GM12873 (cell line): Measurements from ENCODE around the gene RPAP2.

Experiments used
- CTCF ChIP-seq: IDR thresholded peaks from 2 replicates; pipeline ENCODE4 v1.5.1; 2012; ENCODE audit warnings: low read depth, mild to moderate bottlenecking, moderate library complexity, low read length, control low read depth; ENCODE audit not compliant: insufficient read depth; ENCODE audit errors: missing control alignments

The RPAP2 gene

GRCh38 chr1:92298573-92299476 lies at the start of gene RPAP2, which contains the start of gene GLMN:
TSS of gene RPAP2 (plus strand) at chr1:92299059. CDS start at chr1:92299074, 15 bp downstream.
TSS of gene GLMN (minus strand) at chr1:92298987. CDS start at chr1:92297999, 988 bp downstream.
- TF ChIP-seq CTCF = peak; percentile 28

GRCh38 chr1:92259350-92259749 lies 39.5 kb upstream of the RPAP2 start:
- TF ChIP-seq CTCF = no peak

- TF ChIP-seq CTCF = no peak
Measured at GRCh38 chr1:92262516-92262915, 36.3 kb upstream of the RPAP2 start.

- no peak for TF ChIP-seq CTCF
Measured at GRCh38 chr1:92273039-92273438, 25.8 kb upstream of the RPAP2 start.

GRCh38 chr1:92274939-92275338 lies 23.9 kb upstream of the RPAP2 start:
- no peak for TF ChIP-seq CTCF

- no peak for TF ChIP-seq CTCF
Measured at GRCh38 chr1:92276082-92276481, 22.8 kb upstream of the RPAP2 start.

- TF ChIP-seq CTCF = no peak
Measured at GRCh38 chr1:92277105-92277723, 21.6 kb upstream of the RPAP2 start.
